GM18526 (cell line): ENCODE data around the gene PDIA2.

Experiments
- POLR2A ChIP-seq: IDR thresholded peaks from 3 replicates; pipeline ENCODE4 v1.6.1; 2011; ENCODE audit not compliant: insufficient read length; ENCODE audit errors: extremely low read depth

Gene PDIA2

DNA sequence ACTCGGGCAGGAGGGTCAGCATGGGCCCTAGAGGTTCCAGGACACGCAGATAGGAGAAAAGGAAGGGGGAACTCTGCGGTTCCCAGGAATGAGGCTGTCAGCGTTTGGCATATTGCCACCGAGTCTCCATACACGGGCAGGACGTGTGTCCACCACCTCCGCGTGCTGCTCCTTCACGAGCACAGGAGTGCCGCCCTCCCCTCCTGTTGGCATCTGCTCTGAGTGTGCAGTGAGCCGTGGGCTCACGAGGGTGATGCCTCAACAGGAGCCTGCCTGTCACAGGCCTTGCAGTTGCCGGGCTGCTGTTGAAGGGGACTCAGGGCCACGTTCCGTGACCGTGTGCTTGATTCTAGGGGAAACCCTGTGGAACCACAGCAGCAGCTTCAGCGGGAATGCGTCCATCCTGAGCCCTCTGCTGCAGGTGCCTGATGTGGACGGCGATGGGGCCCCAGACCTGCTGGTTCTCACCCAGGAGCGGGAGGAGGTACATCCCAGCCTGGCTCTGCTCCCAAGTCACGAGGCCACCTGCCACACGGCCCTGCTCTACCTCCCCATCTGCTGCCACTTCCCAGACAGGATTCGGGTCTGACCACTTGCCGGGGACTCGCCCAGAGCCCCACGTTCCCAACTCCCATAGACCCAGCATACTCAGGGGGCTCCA, 21.8 kb upstream of the PDIA2 start:
- TF ChIP-seq POLR2A: no peak

DNA sequence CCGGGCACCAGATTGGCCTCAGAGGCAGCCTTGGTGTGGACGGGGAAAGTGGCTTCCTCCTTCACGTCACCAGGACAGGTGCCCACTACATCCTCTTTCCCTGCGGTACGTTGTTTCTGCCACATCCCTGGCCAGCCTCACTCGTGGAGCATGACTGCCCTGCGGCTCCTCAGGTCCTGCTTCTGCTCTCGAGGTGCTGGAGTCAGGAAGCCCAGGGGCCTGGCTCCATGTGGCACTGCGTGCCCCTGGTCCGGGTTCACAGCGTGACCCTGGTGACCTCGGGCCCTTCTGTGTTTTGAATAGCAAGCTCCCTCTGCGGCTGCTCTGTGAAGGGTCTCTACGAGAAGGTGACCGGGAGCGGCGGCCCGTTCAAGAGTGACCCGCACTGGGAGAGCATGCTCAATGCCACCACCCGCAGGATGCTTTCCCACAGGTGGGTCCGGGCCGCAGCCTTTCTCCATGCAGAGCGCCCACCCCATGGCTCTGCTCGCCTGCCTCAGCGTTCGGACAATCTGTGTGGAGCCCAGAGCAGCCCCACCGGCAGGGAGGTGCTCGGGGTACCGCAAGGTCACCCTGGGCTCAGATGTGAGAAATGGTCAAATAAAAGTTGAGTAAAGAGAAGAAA, 20.7 kb upstream of the PDIA2 start:
- no peak for TF ChIP-seq POLR2A

DNA sequence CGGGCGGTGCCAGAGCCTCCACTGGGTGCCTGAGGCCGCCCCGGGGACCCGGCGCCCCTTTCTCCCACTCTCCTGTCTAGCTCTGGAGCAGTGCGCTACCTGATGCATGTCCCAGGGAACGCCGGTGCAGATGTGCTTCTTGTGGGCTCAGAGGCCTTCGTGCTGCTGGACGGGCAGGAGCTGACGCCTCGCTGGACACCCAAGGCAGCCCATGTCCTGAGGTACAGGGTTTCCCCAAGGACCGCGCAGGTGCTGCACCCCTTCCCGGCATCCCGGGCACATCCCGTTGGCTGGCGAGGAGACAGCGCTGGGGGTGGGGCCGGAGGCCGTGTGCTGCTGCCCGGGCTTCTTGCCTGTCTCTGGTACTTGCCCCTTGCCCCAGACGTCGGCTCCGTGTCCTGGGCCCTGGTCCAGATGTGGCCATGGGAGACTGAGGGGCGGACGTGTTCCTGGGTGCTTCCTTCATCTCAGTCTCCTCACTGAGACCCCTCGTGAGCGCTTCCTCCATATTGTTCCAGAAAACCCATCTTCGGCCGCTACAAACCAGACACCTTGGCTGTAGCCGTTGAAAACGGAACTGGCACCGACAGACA, 19.7 kb upstream of the PDIA2 start:
- TF ChIP-seq POLR2A: no peak

DNA sequence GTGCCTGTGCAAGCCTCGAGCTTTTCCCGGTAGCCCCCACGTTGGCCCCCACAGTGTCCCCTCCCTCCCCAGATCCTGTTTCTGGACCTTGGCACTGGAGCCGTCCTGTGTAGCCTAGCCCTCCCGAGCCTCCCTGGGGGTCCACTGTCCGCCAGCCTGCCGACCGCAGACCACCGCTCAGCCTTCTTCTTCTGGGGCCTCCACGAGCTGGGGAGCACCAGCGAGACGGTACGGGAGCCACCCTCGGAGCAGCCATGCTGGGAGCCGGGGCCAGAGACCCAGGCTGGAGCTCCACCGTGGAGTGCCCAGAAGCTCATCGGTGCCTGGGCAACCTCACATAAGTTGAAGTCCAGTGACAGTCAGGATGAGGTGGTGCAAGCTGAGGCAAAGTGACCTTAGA, 19.0 kb upstream of the PDIA2 start:
- no peak for TF ChIP-seq POLR2A

DNA sequence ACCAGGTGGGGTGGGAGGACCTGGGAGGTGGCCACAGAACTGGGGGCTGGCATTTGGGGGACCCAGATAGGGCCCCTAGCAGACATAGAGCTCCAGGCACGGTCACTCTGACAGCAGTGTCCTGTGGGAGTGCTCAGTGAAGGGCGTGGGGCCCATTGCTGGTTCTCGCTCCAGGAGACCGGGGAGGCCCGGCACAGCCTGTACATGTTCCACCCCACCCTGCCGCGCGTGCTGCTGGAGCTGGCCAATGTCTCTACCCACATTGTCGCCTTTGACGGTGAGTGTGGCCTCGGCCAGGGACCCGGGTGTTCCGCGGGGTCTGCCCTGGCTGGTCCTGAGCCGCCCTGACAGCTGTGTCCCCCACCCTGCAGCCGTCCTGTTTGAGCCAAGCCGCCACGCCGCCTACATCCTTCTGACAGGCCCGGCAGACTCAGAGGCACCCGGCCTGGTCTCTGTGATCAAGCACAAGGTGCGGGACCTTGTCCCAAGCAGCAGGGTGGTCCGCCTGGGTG, 18.5 kb upstream of the PDIA2 start:
- no peak for TF ChIP-seq POLR2A

DNA sequence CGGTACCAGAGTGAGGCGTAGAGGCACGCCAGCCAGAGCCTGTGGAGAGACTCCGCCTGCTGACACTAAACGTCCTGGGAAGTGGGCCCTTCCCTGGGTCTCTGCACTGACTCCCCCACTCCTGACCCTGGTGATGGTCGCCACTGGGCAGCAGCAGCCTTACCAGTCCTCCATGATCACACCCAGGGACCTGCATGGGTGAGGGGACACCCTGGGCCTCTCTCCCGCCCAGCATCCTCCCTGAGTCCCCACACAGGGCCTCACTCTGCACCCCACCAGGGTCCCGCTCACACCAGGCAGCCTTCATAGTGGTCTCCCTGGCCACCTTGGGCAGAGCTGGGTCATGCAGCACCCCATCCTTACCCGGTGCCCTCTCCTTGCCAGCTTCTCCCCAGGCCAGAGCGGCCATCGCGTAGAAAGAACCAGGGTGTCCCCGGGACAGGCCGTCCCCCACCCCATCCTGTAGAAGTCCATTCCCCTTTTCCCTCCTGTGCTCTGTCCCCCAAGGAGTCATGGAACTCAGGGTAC, 17.9 kb upstream of the PDIA2 start:
- TF ChIP-seq POLR2A: no peak

DNA sequence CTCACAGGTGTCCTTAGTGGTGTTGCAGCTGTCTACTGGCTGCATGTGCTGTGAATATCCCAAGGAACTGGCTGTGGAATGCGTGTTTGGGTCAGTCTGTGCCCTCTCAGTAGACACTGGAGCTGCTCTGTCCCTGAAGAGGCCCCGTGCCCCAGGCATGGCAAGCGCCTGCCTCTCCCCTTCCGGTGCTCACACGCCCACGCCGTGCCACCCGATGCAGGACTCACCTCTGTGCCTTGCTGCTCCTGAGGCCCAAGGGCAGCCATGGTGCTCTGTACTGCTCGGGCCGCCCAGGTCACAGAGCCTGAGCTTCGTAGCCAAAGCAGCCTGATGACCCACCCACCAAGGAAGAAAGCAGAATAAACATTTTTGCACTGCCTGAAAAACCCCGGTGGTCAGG, 17.3 kb upstream of the PDIA2 start:
- TF ChIP-seq POLR2A: no peak

DNA sequence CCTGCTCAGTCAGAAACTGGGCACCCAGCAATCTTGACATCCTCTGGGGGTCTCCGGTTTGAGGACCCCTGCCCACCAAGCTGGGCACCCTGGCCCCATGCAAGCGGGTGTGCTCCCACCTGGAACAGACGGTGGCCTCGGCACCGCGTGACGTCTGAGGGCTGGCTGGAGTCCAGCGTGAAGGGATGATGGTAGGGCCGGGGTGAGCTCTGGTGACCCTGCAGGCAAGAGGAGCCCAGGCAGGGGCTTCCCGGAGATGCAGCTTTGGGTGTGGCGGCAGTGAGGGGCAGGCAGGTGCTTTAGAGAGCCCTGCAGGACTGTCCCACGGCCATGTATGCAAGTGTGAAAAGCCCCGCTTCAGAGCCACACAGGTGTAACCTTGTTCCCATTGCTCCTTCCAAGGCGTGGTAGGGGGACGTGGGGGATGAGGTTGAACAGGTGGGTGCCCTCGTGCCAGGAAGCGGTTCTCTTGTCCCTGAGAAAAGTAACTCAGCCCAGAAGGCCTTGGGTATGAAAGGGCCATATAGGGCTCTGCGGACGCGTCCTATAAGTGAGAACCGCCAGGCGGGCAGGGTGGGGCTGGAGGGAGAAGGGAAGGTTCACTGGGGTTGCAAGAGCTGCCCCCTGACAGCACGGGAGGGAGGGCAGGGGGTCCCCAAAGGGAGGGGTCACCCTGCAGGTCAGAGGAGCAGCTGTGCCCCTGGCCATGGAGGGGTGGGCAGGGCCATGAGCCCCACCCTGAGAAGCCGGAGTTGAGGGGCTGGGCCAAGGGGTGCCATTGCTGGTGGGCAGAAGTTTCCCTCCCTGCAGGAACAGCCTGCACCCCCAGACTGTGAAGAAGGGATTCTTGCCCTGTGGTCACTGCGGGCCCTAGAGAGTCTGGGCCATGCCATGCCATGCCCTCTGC, 16.5 kb upstream of the PDIA2 start:
- TF ChIP-seq POLR2A: no peak

DNA sequence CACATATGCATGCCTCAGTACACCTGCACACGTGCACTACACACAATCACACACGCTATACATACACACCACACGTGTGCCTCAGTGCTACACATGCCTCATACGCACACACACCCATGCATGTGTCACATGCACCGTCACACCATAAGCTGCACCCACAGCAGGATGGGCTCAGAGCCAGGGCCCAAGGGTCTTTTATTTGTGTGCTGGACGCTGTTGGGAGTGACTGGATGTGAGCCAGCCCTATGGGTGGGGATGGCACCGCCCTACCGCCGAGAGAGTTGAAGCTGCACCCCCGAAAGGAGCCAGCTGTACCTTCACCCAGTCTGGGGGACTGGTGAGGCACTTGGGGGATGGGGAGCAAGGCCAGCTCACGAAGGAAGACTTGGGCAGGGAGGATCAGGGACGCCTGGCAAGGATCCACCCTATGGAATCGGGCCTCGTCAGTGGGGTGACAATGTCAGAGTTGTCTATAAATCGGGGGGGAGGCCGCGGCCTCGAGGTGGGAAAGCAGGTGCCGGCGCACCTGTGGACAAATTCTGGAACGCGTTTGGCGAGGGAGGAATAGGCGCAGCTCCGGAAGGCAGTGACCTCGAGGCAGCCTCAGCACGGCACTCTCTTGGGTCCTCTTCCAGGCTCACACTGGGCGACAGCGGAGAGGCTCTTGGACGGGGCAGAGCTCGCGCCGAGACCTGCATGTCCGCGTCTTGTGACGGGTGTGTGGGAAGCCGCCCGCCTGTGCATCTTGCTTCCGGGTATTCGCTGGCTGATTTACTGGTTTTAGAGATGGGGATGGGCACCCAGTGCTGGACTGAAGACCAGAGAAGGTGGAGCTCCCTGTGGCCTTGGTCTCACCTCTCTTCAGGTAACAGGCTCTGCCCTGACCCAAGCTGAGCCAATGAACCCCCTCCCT, 14.6 kb upstream of the PDIA2 start:
- no peak for TF ChIP-seq POLR2A

DNA sequence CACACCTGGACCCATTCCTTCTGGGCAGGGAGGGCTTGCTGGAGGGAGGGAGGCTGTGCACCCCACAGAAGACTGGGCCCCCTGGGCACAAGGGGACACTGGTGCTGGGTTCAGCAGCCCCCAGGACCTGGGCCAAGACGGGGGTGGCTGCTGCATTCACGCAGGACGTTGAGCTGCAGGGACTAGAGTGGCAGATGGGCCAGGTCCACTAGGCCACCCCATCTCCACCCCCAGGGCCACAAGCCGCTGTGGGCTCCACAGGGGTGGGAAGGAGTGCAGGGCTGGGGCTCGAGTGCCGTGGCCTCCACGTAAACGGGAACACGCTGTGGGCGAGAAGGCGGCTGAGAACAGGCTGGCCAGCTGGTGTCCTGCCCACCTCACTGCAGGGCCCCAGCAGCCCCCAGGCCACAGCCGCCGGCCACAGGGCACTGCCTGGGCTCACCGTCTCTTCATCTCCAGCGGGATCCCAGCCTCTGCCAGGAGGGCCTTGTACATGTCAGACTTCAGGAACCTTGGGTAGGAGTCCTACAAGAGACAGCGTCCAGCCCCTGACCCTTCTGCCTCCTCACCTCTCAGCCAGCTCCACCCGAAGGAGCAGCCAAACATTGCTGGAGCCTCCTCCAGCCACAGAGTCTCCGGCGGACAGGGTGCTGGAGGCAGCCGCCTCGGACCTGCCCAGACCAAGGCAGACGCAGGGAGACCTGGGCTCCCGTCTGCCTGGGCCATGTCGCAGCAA, 13.7 kb upstream of the PDIA2 start:
- TF ChIP-seq POLR2A: no peak

DNA sequence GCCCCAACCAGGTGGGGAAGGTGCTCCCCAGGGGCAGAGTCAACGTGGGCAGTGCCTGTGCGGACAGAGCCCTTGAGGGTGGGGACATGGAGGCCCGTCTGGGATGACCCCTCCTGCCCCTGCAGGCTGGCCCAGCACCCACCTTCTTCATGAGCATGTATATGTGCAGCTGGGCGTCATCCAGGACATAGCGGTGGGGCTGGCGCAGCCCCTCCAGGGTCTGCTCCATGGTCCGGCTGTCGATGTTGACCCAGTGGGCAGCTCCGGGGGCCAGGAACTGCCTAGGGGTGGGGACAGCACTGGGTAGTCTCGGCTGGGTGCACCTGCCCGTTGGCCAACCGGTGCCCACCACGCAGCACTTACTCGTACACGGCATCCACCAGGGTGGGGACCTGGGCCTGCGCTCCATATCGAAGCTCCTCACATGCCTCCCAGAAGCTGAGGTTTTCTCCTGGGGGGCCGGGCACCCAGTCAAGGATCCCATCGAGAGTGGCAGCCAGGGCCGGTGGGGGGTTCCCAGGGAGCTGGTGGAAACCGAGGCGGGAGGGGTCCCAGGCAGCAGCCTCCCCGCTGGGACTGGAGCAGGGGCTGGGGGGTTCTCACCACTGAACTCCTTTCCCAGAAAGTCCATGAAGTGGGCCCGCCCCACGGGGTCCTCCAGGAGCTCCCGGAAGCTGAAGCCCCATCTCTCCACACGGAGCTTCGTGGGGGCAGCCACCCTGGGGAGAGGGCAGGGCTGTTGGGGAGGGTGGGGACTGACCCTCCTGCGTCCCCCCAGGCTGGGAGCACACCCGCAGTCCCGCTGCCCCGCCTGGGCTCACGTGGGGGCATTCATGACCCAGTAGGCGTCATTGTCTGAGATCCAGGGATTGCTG, 12.3 kb upstream of the PDIA2 start:
- no peak for TF ChIP-seq POLR2A

DNA sequence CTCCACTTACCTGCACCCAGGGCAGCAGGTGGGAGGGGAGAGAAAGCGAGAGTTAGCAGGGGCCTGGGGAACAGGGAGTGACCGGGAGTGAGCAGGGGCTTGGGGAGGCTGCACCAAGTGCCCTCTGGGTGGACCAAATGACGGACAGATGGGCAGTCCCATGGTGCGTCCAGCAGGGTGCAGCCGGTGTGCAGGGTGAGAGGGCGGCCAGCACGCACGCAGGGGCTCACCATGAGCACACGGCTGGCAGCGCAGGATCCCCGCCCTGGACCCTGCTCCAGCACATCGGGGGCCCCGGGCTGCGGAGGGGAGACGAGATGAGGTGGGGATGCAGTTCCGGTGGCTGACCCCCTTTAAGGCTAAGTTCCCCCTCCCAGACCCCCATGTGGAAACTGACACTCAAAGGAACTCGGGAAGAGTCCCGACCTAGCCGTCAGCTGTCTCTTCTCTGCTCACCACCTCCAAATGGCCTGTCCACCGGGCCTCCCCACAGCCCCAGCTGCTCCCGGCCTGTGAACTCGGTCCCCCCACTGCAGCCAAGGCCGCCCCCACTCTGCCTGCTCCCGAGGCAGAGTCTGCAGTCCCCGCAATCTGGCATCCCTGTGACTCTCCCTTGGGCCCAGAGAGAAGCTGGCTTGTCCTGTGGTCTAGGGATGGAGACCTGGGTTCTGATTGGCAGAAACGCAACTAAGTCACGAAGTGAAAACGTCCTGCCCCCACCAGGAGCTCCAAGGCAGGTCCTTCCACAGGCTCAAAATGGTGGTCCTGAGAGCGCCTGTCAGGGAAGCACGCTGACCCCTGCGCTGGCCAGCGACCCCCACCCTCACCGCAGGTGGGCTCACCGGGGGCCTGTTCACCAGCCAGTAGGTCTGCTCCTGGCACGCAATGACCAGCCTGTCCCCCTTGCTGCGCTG, 10.1 kb upstream of the PDIA2 start:
- no peak for TF ChIP-seq POLR2A
